Measurements from ENCODE around the gene SOBP. TPM values are rescaled to one million over a fixed set of nuclear protein-coding genes. Genes with fewer than 3 reads are reported as not detected.

Gene SOBP
- total and polyA plus RNA-seq, 2 donors (not counting 1 experiment from before 2014, with no cell fraction given), result 0.82 to 1.5 TPM

DNA sequence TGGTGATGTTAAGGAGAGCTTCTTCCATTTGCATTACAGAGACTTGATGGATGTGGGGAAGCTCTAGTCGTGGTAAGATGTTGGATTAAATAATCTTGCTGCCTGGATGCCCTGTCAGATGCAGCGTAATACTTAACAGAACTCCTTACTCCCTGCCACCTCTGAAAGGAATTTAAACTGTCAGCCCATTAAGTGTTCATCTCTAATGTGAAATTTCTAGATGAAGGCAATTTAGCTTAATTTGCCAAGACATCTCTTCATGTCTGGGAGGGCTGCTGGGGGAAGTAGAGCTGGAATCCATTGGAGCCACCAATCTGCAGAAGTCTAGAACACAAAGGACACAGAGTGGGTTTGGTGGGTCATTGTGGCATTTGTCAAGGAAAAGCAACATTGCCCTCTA lies 64.4 kb downstream of the SOBP start:
- no peak overlapping the region for H3K27ac ChIP-seq (ENCODE audit: low read length in 2 of 2)
- H3K4me3 ChIP-seq (ENCODE audit: control extremely low read depth in 1 of 5, extremely low read depth in 1 of 5, insufficient read depth in 1 of 5, low read depth in 2 of 5, low read length in 4 of 5), result no peak overlapping the region
- TF ChIP-seq, protein P1, sequence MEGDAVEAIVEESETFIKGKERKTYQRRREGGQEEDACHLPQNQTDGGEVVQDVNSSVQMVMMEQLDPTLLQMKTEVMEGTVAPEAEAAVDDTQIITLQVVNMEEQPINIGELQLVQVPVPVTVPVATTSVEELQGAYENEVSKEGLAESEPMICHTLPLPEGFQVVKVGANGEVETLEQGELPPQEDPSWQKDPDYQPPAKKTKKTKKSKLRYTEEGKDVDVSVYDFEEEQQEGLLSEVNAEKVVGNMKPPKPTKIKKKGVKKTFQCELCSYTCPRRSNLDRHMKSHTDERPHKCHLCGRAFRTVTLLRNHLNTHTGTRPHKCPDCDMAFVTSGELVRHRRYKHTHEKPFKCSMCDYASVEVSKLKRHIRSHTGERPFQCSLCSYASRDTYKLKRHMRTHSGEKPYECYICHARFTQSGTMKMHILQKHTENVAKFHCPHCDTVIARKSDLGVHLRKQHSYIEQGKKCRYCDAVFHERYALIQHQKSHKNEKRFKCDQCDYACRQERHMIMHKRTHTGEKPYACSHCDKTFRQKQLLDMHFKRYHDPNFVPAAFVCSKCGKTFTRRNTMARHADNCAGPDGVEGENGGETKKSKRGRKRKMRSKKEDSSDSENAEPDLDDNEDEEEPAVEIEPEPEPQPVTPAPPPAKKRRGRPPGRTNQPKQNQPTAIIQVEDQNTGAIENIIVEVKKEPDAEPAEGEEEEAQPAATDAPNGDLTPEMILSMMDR (IDR thresholded peaks at IDR 0.05), result no peak
- TF ChIP-seq EZH2 (IDR thresholded peaks at IDR 0.05; ENCODE audit: borderline replicate concordance, insufficient read depth, low read depth, low read length, poor library complexity, severe bottlenecking), result no peak
- no peak overlapping the region for H2AFZ ChIP-seq (ENCODE audit: insufficient read depth, low read depth, low read length, poor library complexity, severe bottlenecking)
- no peaks in the 10 kb centered on the region for H4K20me1 ChIP-seq (ENCODE audit: control insufficient read depth, insufficient read depth, low read length, poor library complexity, severe bottlenecking)
- Mint-ChIP-seq H3K9me3 (ENCODE audit: insufficient read depth) (no peaks in the 10 kb centered on the region), H3K27me3 (no peaks in the 10 kb centered on the region), H3K4me3 (no peak overlapping the region), H3K4me1 (peaks cover 22% of the 10 kb centered on the region), H3K27ac (no peak overlapping the region)
- WGBS (ENCODE audit: insufficient coverage), result 100% methylated on average over 1 of the region's 2 CpGs
- no peaks in the 10 kb centered on the region for H3K79me2 ChIP-seq (ENCODE audit: control insufficient read depth, insufficient read depth, low read length)
- no peaks in the 10 kb centered on the region for H3K36me3 ChIP-seq (replicated peaks in 1 of 2; ENCODE audit: control extremely low read depth in 1 of 2, control insufficient read depth in 1 of 2, extremely low read depth in 1 of 2, insufficient read depth in 2 of 2, low read length in 1 of 2)
- H3K27me3 ChIP-seq (replicated peaks in 1 of 4; ENCODE audit: control extremely low read depth in 1 of 4, control insufficient read depth in 3 of 4, insufficient read depth in 4 of 4, low read length in 3 of 4), result no peaks in the 10 kb centered on the region
- DNase-seq (no peak), ATAC-seq (ENCODE audit: low read depth) (no peak)
- H3K9me3 ChIP-seq (ENCODE audit: control extremely low read depth in 1 of 3, control insufficient read depth in 2 of 3, insufficient read depth in 1 of 3, low read length in 2 of 3), result no peaks in the 10 kb centered on the region
- peaks cover 15 to 19% of the 10 kb centered on the region in 2 donors for H3K4me1 ChIP-seq (ENCODE audit: control insufficient read depth in 2 of 2, insufficient read depth in 2 of 2, low read length in 2 of 2)
- no peak overlapping the region for H3K4me2 ChIP-seq (replicated peaks; ENCODE audit: low read depth, low read length, poor library complexity, severe bottlenecking)
- CTCF ChIA-PET, result no interaction called here
- intact Hi-C loops (cut with micrococcal nuclease), result no loop called here
- POLR2A ChIA-PET, result no interaction called here
- H3K9ac ChIP-seq (ENCODE audit: low read length), result no peak overlapping the region

DNA sequence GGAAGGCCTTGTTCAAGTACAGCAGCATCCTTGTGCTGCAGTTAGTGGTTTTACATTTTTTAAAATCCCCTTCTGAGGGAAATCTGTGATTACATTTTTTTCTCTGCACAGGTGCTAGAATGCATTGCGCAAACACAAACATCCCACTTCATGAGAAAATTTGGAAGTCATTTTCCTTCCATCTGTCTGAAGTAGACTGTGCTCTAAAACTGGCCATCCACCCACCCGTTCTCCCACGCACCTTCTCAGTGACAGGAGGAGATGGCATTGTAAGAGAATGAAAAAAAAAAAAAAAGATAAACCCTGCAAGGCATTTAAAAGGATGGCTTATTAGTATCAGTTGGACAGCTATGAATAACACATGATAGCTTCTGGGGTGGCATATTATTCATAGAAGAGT lies 65.0 kb downstream of the SOBP start:
- no CpG with 5 or more reads among the region's 3 CpGs for WGBS (ENCODE audit: insufficient coverage)
- H4K20me1 ChIP-seq (ENCODE audit: control insufficient read depth, insufficient read depth, low read length, poor library complexity, severe bottlenecking), result no peaks in the 10 kb centered on the region
- CTCF ChIA-PET, result no interaction called here
- no peak overlapping the region for H3K4me3 ChIP-seq (ENCODE audit: control extremely low read depth in 1 of 5, extremely low read depth in 1 of 5, insufficient read depth in 1 of 5, low read depth in 2 of 5, low read length in 4 of 5)
- no peaks in the 10 kb centered on the region for H3K79me2 ChIP-seq (ENCODE audit: control insufficient read depth, insufficient read depth, low read length)
- no peak overlapping the region for H3K9ac ChIP-seq (ENCODE audit: low read length)
- H3K9me3 ChIP-seq (ENCODE audit: control extremely low read depth in 1 of 3, control insufficient read depth in 2 of 3, insufficient read depth in 1 of 3, low read length in 2 of 3), result no peaks in the 10 kb centered on the region
- no peak overlapping the region for H3K4me3 Mint-ChIP-seq
- H3K36me3 ChIP-seq (replicated peaks in 1 of 2; ENCODE audit: control extremely low read depth in 1 of 2, control insufficient read depth in 1 of 2, extremely low read depth in 1 of 2, insufficient read depth in 2 of 2, low read length in 1 of 2), result no peaks in the 10 kb centered on the region
- H3K4me1 ChIP-seq (ENCODE audit: control insufficient read depth in 2 of 2, insufficient read depth in 2 of 2, low read length in 2 of 2), result peaks cover 12 to 15% of the 10 kb centered on the region in 2 donors
- no peaks in the 10 kb centered on the region for H3K9me3 Mint-ChIP-seq (ENCODE audit: insufficient read depth)
- intact Hi-C loops (cut with micrococcal nuclease), result no loop called here
- no peak overlapping the region for H3K27ac ChIP-seq (ENCODE audit: low read length in 2 of 2)
- TF ChIP-seq EZH2 (IDR thresholded peaks at IDR 0.05; ENCODE audit: borderline replicate concordance, insufficient read depth, low read depth, low read length, poor library complexity, severe bottlenecking), result no peak
- TF ChIP-seq, protein P1 (IDR thresholded peaks at IDR 0.05), result no peak
- H3K4me2 ChIP-seq (replicated peaks; ENCODE audit: low read depth, low read length, poor library complexity, severe bottlenecking), result no peak overlapping the region
- H2AFZ ChIP-seq (ENCODE audit: insufficient read depth, low read depth, low read length, poor library complexity, severe bottlenecking), result no peak overlapping the region
- DNase-seq (no peak), ATAC-seq (ENCODE audit: low read depth) (no peak)
- no peaks in the 10 kb centered on the region for H3K27me3 ChIP-seq (replicated peaks in 1 of 4; ENCODE audit: control extremely low read depth in 1 of 4, control insufficient read depth in 3 of 4, insufficient read depth in 4 of 4, low read length in 3 of 4)
- H3K27me3 Mint-ChIP-seq, result no peaks in the 10 kb centered on the region
- no peak overlapping the region for H3K27ac Mint-ChIP-seq
- POLR2A ChIA-PET, result no interaction called here
- peaks cover 18% of the 10 kb centered on the region for H3K4me1 Mint-ChIP-seq
